ENCODE results near the gene OR13J1. TPM values are rescaled to one million over a fixed set of nuclear protein-coding genes. Genes with fewer than 3 reads are reported as not detected.

OR13J1 gene
- total RNA-seq, 1 donor from 2014 or later, result not detected

DNA sequence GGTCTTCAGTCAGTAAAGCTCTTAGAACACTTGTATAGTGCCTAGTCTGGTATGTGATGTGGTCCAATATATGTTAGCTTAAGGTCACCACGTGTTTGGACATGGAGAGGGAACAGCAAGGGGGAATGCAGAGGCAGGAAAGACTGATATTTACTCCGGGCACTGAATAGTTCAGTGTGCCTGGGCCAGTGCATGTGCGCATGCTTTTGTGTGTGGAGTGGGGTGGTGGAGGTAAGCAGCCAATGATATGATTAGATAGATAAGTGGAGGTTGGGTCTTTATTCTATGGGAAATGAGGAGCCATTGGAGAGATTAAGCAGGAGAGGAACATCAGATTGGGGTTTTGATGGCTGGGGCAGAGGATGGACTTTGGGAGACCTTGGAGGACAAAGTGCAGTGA lies 14.0 kb downstream of the OR13J1 start:
- TF ChIP-seq, protein P1, sequence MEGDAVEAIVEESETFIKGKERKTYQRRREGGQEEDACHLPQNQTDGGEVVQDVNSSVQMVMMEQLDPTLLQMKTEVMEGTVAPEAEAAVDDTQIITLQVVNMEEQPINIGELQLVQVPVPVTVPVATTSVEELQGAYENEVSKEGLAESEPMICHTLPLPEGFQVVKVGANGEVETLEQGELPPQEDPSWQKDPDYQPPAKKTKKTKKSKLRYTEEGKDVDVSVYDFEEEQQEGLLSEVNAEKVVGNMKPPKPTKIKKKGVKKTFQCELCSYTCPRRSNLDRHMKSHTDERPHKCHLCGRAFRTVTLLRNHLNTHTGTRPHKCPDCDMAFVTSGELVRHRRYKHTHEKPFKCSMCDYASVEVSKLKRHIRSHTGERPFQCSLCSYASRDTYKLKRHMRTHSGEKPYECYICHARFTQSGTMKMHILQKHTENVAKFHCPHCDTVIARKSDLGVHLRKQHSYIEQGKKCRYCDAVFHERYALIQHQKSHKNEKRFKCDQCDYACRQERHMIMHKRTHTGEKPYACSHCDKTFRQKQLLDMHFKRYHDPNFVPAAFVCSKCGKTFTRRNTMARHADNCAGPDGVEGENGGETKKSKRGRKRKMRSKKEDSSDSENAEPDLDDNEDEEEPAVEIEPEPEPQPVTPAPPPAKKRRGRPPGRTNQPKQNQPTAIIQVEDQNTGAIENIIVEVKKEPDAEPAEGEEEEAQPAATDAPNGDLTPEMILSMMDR (conservative IDR thresholded peaks at IDR 0.05; ENCODE audit: low read depth, low read length), result no peak
- H3K4me3 ChIP-seq (ENCODE audit: low read depth, low read length), result no peak overlapping the region
- DNase-seq (ENCODE audit: low read depth), result no peak

DNA sequence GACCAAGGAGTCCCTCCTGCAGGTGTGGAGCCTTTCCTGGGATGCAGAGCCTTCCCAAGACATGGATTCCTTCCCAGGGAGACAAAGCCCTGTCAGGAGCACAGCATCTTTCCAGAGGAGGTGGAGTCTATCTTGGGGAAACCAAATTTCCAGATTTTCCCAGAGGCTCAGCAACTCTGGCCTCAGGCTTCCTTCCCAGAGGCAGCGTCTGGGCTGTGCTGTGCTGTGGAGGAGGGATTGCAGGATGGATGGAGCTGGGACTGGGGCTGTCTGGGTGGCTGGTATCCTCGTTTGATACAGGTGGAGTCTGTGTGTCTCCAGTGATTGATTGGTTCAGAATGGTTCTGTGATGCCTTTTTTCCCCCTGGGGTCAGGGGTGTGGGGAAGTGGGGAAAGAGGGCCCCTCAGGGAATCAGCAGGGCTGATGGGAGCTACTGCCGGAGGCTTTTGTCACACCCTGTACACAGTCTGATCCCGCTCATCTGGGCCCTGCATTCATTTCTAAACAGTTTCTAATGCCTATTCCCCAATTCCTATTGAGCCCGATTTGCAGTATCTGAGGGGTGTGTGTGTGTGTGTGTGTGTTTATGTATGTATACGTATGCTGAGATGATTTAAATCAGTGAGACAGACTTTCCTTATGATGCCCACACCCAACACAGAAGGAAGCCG lies 16.0 kb downstream of the OR13J1 start:
- DNase-seq (ENCODE audit: low read depth), result no peak
- TF ChIP-seq, protein P1 (conservative IDR thresholded peaks at IDR 0.05; ENCODE audit: low read depth, low read length), result no peak
- H3K4me3 ChIP-seq (ENCODE audit: low read depth, low read length), result no peak overlapping the region

DNA sequence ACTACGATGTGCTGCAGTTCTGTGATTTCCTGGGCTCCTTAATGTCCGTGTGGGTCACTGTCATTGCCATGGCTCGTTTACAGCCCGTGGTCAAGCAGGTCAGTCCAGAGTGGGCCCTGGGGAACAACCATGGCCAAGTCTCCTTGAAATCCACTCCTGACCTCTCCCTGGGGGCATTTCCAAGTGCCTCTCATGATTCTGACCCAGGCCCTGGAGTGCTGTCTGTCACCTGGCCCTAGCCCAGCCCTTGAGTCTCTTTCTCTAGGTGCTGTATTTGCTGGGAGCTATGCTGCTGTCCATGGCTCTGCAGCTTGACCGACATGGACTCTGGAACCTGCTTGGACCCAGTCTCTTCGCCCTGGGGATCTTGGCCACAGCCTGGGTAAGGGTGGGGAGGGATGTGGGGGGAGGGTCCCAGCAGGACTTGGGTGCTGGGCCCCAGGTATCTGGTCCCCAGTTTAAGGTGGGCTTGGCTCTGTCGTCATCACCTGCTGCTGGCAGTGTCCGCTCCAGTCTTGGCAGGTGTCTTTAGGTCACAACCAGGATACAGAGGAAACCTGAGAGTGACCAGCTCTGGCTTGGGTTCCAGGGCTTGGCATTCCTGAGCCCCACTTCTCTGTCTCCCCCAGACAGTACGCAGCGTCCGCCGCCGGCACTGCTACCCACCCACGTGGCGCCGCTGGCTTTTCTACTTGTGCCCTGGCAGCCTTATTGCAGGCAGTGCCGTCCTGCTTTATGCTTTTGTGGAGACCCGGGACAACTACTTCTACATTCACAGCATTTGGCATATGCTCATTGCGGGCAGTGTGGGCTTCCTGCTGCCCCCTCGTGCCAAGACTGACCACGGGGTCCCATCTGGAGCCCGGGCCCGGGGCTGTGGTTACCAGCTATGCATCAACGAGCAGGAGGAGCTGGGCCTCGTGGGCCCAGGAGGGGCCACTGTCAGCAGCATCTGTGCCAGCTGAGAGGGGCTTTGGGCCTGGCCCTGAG lies 17.0 kb downstream of the OR13J1 start:
- H3K4me3 ChIP-seq (ENCODE audit: low read depth, low read length), result no peak overlapping the region
- no peak for DNase-seq (ENCODE audit: low read depth)

DNA sequence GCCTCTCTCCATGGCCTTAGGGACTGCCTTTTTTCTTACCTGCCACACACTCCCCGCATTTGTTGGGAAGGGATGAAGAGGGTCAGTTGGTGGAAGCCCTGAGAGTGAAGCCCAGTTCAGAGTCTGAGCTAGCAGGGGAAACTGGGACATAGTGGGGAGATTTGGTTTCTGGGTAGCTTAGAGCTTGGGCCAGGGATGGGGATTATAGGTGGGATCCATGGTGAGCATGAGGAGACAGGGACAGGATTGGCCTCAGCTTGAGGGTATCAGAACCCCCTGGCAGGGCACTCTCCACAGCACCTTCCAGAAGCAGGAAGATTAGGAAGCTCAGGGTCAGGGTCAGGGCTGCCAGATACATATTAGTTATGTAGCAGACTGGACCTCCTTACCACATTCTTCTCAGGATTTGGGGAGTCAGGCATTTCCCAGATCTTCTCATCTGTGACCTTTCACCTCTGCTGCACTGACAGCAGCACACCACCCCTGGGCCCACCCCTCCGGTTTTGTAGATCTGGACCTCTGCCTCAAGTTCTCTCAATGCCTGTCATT lies 17.9 kb downstream of the OR13J1 start:
- DNase-seq (ENCODE audit: low read depth), result no peak
- H3K4me3 ChIP-seq (ENCODE audit: low read depth, low read length), result no peak overlapping the region
- TF ChIP-seq, protein P1 (conservative IDR thresholded peaks at IDR 0.05; ENCODE audit: low read depth, low read length), result no peak

More for the DNA sequence above, 17.0 kb downstream of the OR13J1 start:
- TF ChIP-seq, protein P1 (conservative IDR thresholded peaks at IDR 0.05; ENCODE audit: low read depth, low read length), result no peak

DNA sequence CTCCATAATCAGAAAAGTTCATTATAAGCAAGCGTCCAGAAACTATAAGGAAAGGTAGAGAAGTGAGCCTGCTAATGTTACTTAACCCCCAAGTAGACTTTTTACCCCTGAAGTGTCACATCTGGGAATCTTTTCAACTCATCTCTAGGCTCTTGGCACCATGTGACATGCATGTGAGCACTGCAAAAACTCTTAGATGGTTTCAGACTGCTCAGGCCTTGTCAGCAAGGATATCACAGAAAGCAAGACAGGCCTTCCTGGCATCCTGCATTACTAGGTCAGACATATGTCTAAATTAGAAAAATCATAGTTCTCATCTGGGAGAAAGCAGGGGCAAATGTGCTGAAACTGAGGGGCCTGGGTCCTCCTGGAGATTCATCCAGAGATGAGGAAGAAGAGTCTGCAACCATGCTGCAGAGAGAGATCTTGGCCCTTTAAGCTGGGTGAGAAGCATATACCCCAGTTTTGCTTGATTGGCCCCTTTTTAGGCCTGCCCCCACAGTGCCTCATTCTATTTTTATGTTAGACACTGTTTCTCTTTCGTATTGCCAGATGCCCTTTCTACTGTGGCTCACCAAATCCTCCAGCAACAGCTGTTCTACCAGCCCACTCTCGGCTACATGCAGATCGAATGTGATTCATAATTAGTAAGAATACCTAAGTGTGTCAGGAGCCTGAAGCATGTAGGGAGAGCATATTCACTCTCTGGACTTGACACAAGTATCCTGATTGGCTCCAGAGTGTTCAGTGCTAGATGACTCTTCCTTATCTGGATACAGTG lies 22.2 kb downstream of the OR13J1 start:
- no peak overlapping the region for H3K4me3 ChIP-seq (ENCODE audit: low read depth, low read length)
- TF ChIP-seq, protein P1 (conservative IDR thresholded peaks at IDR 0.05; ENCODE audit: low read depth, low read length), result no peak
- DNase-seq (ENCODE audit: low read depth), result no peak

Data from epithelial cell of proximal tubule (primary cell).